K562 (cell line): Measurements from ENCODE around the gene ZCCHC24. TPM values are rescaled to one million over a fixed set of nuclear protein-coding genes. Genes with fewer than 3 reads are reported as not detected.
A peak's percentile ranks its signal among the peaks of the same experiment; 100 is the strongest.

Source experiments
- CREM ChIP-seq: IDR thresholded peaks from 2 replicates; pipeline ENCODE4 v1.6.1; 2014; ENCODE audit warnings: antibody characterized with exemption, low read depth
- ETV1 ChIP-seq: fragments of 450-650 bp; conservative IDR thresholded peaks from 2 replicates; pipeline ENCODE4 v1.6.1; 2016; ENCODE audit warnings: missing genetic modification characterization, control low read depth, low read depth, missing compliant biosample characterization
- JUNB ChIP-seq: fragments of 450-650 bp; formaldehyde crosslinking; conservative IDR thresholded peaks from 2 replicates; pipeline ENCODE4 v1.4.0; 2020; ENCODE audit warnings: mild to moderate bottlenecking
- NR2C1 ChIP-seq, 2 experiments: fragments of 450-650 bp; IDR thresholded peaks; 2 replicates each; pipeline ENCODE4 v1.6.1; 2017; ENCODE audit warnings: mild to moderate bottlenecking in 2 of 2, antibody characterized with exemption in 1 of 2, inconsistent platforms in 1 of 2, missing compliant biosample characterization in 1 of 2, missing genetic modification characterization in 1 of 2
- NUFIP1 ChIP-seq: fragments of 450-650 bp; IDR thresholded peaks from 2 replicates; pipeline ENCODE4 v1.6.1; 2018; ENCODE audit not compliant: partially characterized antibody
- ZNF175 ChIP-seq: fragments of 200-800 bp; sonication (Bioruptor generic); IDR thresholded peaks from 2 replicates; pipeline ENCODE4 v1.6.1; 2016; ENCODE audit warnings: low read depth, mild to moderate bottlenecking, missing genetic modification characterization, missing compliant biosample characterization
- ZNF354B ChIP-seq: fragments of 250-450 bp; sonication (Bioruptor Pico); IDR thresholded peaks from 2 replicates; pipeline ENCODE4 v1.4.0; 2020
- polyA plus RNA-seq, 8 experiments: library from polyadenylated mRNA; depleted of rRNA in 4 of 8; stranded (reverse) in 5 of 8; unstranded in 3 of 8; fragments of >200 nt; fragmentation: Nextera tagmentation in 2 of 8; fragmentation: Illumina TruSeq in 1 of 8; extraction: Ambion mirVana in 2 of 8; extraction: Trizol in 1 of 8; gene quantifications; 2 replicates each; pipeline versions ENCODE4 v1.2.1 to v1.2.3, GENCODE V29; 2011 to 2014; ENCODE audit warnings: inconsistent platforms in 1 of 8, missing spikeins in 1 of 8
- total RNA-seq, 7 experiments: library from RNA; depleted of rRNA in 6 of 7; stranded (reverse); fragments of >200 nt in 6 of 7; fragmentation: Illumina TruSeq in 2 of 7; extraction: Trizol in 2 of 7; gene quantifications; 2 replicates each; pipeline versions ENCODE4 v1.2.1 to v1.2.3, GENCODE V29; 2011 to 2021; ENCODE audit warnings: low replicate concordance in 1 of 7
- TF ChIP-seq, protein P1 (sequence below): IDR thresholded peaks from 2 replicates; pipeline ENCODE4 v1.6.1; 2016; ENCODE audit warnings: missing genetic modification characterization, missing compliant biosample characterization
- TF ChIP-seq, protein P2 (sequence below): sonication (generic); formaldehyde crosslinking; IDR thresholded peaks from 2 replicates; pipeline ENCODE4 v1.8.0; 2022; ENCODE audit warnings: mild to moderate bottlenecking, missing genetic modification reagents, borderline replicate concordance
- TF ChIP-seq, protein P3 (sequence below), 2 experiments: IDR thresholded peaks; 2 replicates each; pipeline ENCODE4 v1.6.1; 2011; ENCODE audit warnings: borderline replicate concordance in 1 of 2, control low read depth in 1 of 2, low read depth in 1 of 2, low read length in 1 of 2, mild to moderate bottlenecking in 1 of 2, mixed read lengths in 1 of 2, moderate library complexity in 1 of 2; ENCODE audit not compliant: insufficient read depth in 1 of 2, insufficient read length in 1 of 2, poor library complexity in 1 of 2, severe bottlenecking in 1 of 2; ENCODE audit errors: extremely low read depth in 1 of 2
- TF ChIP-seq, protein P4 (sequence below): fragments of 450-650 bp; formaldehyde crosslinking; IDR thresholded peaks from 2 replicates; pipeline ENCODE4 v1.4.0; 2022; ENCODE audit warnings: missing genetic modification characterization

ZCCHC24 gene
- total and polyA plus RNA-seq, 9 of the 15 experiments (the other 6 are each of a cell fraction or from before 2014, with no cell fraction given) = 0.84 to 11.0 (median 4.6) TPM

DNA sequence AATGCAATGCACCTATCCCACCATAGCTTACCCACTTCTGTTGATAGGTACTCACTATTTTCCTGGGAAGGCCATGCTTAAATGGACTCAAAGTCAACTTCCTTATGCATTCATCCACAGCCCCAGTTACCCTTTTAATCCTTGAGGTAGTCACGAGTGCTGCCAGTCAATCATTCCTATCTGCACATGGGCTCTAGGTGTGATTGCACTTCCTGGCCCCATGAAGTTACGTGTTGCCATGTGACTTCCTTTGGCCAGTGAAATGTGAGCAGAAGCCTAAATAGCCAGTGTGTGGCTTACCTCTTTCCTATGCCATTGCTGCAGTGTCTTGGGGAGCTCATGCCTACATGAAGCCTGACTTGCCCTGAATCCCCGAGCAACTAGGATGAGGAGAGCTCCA is 43.4 kb upstream of the ZCCHC24 start (continued):
- TF ChIP-seq, protein P1, sequence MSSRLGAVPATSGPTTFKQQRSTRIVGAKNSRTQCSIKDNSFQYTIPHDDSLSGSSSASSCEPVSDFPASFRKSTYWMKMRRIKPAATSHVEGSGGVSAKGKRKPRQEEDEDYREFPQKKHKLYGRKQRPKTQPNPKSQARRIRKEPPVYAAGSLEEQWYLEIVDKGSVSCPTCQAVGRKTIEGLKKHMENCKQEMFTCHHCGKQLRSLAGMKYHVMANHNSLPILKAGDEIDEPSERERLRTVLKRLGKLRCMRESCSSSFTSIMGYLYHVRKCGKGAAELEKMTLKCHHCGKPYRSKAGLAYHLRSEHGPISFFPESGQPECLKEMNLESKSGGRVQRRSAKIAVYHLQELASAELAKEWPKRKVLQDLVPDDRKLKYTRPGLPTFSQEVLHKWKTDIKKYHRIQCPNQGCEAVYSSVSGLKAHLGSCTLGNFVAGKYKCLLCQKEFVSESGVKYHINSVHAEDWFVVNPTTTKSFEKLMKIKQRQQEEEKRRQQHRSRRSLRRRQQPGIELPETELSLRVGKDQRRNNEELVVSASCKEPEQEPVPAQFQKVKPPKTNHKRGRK (tag) = no peak
- no peak for TF ChIP-seq ZNF354B
- TF ChIP-seq, protein P2, sequence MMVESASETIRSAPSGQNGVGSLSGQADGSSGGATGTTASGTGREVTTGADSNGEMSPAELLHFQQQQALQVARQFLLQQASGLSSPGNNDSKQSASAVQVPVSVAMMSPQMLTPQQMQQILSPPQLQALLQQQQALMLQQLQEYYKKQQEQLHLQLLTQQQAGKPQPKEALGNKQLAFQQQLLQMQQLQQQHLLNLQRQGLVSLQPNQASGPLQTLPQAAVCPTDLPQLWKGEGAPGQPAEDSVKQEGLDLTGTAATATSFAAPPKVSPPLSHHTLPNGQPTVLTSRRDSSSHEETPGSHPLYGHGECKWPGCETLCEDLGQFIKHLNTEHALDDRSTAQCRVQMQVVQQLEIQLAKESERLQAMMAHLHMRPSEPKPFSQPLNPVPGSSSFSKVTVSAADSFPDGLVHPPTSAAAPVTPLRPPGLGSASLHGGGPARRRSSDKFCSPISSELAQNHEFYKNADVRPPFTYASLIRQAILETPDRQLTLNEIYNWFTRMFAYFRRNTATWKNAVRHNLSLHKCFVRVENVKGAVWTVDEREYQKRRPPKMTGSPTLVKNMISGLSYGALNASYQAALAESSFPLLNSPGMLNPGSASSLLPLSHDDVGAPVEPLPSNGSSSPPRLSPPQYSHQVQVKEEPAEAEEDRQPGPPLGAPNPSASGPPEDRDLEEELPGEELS = peak; percentile 32; the same call in 1 of the 2 replicates
- TF ChIP-seq, protein P3, sequence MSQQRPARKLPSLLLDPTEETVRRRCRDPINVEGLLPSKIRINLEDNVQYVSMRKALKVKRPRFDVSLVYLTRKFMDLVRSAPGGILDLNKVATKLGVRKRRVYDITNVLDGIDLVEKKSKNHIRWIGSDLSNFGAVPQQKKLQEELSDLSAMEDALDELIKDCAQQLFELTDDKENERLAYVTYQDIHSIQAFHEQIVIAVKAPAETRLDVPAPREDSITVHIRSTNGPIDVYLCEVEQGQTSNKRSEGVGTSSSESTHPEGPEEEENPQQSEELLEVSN (IDR thresholded peaks at IDR 0.05; ENCODE audit: borderline replicate concordance in 1 of 2, extremely low read depth in 1 of 2, insufficient read depth in 1 of 2, insufficient read length in 1 of 2, low read depth in 1 of 2, low read length in 1 of 2, poor library complexity in 1 of 2, severe bottlenecking in 1 of 2) = peak in 1 of 2 experiments; percentile 51
- TF ChIP-seq ZNF175 (CRISPR knock-in tag) = 0 out of 2 replicates have a peak, but pooled peaks have one; percentile 28
- no peak for TF ChIP-seq NUFIP1
- TF ChIP-seq CREM = peak; percentile 32; the same call in 1 of the 2 replicates
- no peak for TF ChIP-seq JUNB (CRISPR knock-in tag)
- no peak for TF ChIP-seq NR2C1 (IDR thresholded peaks at IDR 0.05)
- TF ChIP-seq NR2C1 (tag; IDR thresholded peaks at IDR 0.05) = no peak
- TF ChIP-seq, protein P4, sequence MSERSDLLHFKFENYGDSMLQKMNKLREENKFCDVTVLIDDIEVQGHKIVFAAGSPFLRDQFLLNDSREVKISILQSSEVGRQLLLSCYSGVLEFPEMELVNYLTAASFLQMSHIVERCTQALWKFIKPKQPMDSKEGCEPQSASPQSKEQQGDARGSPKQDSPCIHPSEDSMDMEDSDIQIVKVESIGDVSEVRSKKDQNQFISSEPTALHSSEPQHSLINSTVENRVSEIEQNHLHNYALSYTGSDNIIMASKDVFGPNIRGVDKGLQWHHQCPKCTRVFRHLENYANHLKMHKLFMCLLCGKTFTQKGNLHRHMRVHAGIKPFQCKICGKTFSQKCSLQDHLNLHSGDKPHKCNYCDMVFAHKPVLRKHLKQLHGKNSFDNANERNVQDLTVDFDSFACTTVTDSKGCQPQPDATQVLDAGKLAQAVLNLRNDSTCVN (CRISPR knock-in tag) = 0 out of 2 replicates have a peak, but pooled peaks have one; percentile 6
- 0 out of 2 replicates have a peak, but pooled peaks have one; percentile 5 for TF ChIP-seq ETV1 (tag)
